C4-2B (cell line): Measurements from ENCODE around the gene HYKK.

Source experiments
- H3K27ac ChIP-seq: fragments of 450-650 bp; 2 replicates; pipeline ENCODE4 v1.5.1; 2017
- CTCF ChIP-seq: fragments of 450-650 bp; conservative IDR thresholded peaks from 2 replicates; pipeline ENCODE4 v1.5.1; 2017; ENCODE audit warnings: mild to moderate bottlenecking
- ZFX ChIP-seq: fragments of 450-650 bp; IDR thresholded peaks from 2 replicates; pipeline ENCODE4 v1.6.1; 2017

Gene HYKK

GRCh38 chr15:78540141-78540870 lies 32.9 kb downstream of the HYKK start, which contains the start of gene PSMA4:
TSS of gene PSMA4 (plus strand) at chr15:78540444. CDS start at chr15:78541928, 1,484 bp downstream.
- no peak for TF ChIP-seq CTCF
- TF ChIP-seq ZFX: peak; percentile 51
- peak within 1 kb of the TSS; percentile 97 for H3K27ac ChIP-seq

- H3K27ac ChIP-seq: peak overlapping the region; percentile 97
- TF ChIP-seq CTCF (no peak), ZFX (0 out of 2 replicates have a peak, but pooled peaks have one; percentile 18)
Observed at GRCh38 chr15:78540871-78541743, 33.7 kb downstream of the HYKK start.

- TF ChIP-seq ZFX (no peak), CTCF (no peak)
- H3K27ac ChIP-seq: no peak overlapping the region
Observed at GRCh38 chr15:78541744-78542034, 34.3 kb downstream of the HYKK start.

GRCh38 chr15:78542647-78543046 lies 35.3 kb downstream of the HYKK start:
- no peak for TF ChIP-seq CTCF
- TF ChIP-seq ZFX: no peak
- no peak overlapping the region for H3K27ac ChIP-seq

GRCh38 chr15:78550194-78550593 lies 42.8 kb downstream of the HYKK start:
- no peak for TF ChIP-seq ZFX
- no peak for TF ChIP-seq CTCF
- no peak overlapping the region for H3K27ac ChIP-seq

GRCh38 chr15:78550815-78551214 lies 43.4 kb downstream of the HYKK start:
- no peak overlapping the region for H3K27ac ChIP-seq

More at GRCh38 chr15:78550815-78551214, 43.4 kb downstream of the HYKK start:
- TF ChIP-seq ZFX (no peak), CTCF (no peak)
